ENCODE data around the gene DRAP1. TPM values are rescaled to one million over a fixed set of nuclear protein-coding genes. Genes with fewer than 3 reads are reported as not detected.

The DRAP1 gene
- total and polyA plus RNA-seq, 9 of the 15 experiments (the other 6 are each of a cell fraction or from before 2014, with no cell fraction given): 9.6 to 200 (median 92.9) TPM

- TF ChIP-seq REST (IDR thresholded peaks at IDR 0.05; ENCODE audit: borderline replicate concordance): peak; percentile 64
- TF ChIP-seq REST (CRISPR knock-in tag; IDR thresholded peaks at IDR 0.05; ENCODE audit: low read depth): no peak
- no peak for TF ChIP-seq ZNF253 (CRISPR knock-in tag; conservative IDR thresholded peaks at IDR 0.05)
- TF ChIP-seq RB1 (IDR thresholded peaks at IDR 0.05; ENCODE audit: low read depth): peak; percentile 83
- TF ChIP-seq EP400 (IDR thresholded peaks at IDR 0.05): peak; percentile 55; the same call in 1 of the 2 replicates
- no peak for TF ChIP-seq NELFE (IDR thresholded peaks at IDR 0.05; ENCODE audit: insufficient read depth, insufficient read length)
- peak; percentile 90 for TF ChIP-seq RAD51 (IDR thresholded peaks at IDR 0.05; ENCODE audit: borderline replicate concordance, low read depth)
- TF ChIP-seq E2F1 (CRISPR knock-in tag; IDR thresholded peaks at IDR 0.05): peak; percentile 79; the same call in 1 of the 2 replicates
- no peak for TF ChIP-seq RFX5 (IDR thresholded peaks at IDR 0.05; ENCODE audit: low read depth, low read length)
- TF ChIP-seq NKRF (IDR thresholded peaks at IDR 0.05; ENCODE audit: borderline replicate concordance): peak; percentile 30; the same call in 1 of the 2 replicates
- no peak for TF ChIP-seq ARID1B (IDR thresholded peaks at IDR 0.05)
- no peak for TF ChIP-seq TFAM (CRISPR knock-in tag; conservative IDR thresholded peaks at IDR 0.05)
- no peak for TF ChIP-seq ZNF830 (CRISPR knock-in tag; IDR thresholded peaks at IDR 0.05)
- peak; percentile 53 for TF ChIP-seq CBFA2T2 (conservative IDR thresholded peaks at IDR 0.05)
- TF ChIP-seq GTF2F1 (IDR thresholded peaks at IDR 0.05; ENCODE audit: low read depth, low read length): no peak
- TF ChIP-seq ATF7 (IDR thresholded peaks at IDR 0.05): peak; percentile 58; the same call in 1 of the 2 replicates
- TF ChIP-seq GABPB1 (CRISPR knock-in tag; IDR thresholded peaks at IDR 0.05): peak; percentile 32; the same call in 1 of the 2 replicates
- peak; percentile 27 for TF ChIP-seq TBP (optimal IDR thresholded peaks at IDR 0.05; ENCODE audit: low read depth, low read length)
Observed at GRCh38 chr11:65873318-65874156, 45.7 kb upstream of the DRAP1 start (continued).
